Myocyte (in vitro differentiated cells): Measurements from ENCODE around the gene NCAM2. TPM values are rescaled to one million over a fixed set of nuclear protein-coding genes. Genes with fewer than 3 reads are reported as not detected.

ENCODE experiments used
- DNase-seq: peaks from one replicate; pipeline ENCODE4 v3.0.0-alpha.2; 2012; ENCODE audit warnings: low read depth
- total RNA-seq: library from RNA; depleted of rRNA; stranded (reverse); fragments of >200 nt; gene quantifications from 2 replicates; pipeline ENCODE4 v1.2.3, GENCODE V29; 2014

Gene NCAM2
- total RNA-seq, 1 donor from 2014 or later, result 0.53 TPM

DNA sequence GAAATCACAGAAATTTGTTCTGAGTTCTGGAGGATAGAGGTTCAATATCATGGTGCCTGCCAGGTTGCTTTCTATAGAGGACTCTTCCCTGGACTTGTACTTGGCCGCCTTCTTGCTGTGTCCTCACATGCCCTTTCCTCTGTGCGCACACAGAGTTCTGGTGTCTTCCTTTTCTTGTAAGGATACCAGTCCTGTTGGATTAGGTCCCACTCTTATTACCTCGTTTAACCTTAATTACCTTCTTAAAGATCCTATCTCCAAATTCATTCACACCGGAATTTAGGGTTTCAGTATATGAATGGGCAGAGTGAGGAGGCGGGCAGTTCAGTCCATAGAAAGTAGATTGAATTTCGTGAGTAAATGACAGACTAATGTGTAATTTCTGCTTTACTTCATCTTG lies 413.9 kb downstream of the NCAM2 start:
- DNase-seq, result no peak

DNA sequence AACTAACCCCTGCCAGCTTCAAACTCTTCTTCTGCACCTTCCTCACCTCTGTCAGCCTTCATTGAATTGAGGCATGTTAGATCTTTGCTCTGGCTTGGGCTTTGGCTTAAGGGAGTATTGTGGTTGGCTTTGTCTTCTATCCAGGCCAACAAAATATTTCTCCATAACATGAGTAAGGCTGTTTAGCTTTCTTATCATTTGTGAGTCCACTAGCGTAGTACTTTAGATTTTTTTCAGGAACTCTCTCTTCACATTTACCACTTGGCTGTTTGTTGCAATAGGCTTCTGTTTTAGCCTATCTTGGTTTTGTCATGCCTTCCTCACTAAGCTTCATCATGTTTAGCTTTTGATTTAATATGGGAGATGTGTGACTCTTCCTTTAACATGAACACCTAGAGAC lies 417.5 kb downstream of the NCAM2 start:
- no peak for DNase-seq

DNA sequence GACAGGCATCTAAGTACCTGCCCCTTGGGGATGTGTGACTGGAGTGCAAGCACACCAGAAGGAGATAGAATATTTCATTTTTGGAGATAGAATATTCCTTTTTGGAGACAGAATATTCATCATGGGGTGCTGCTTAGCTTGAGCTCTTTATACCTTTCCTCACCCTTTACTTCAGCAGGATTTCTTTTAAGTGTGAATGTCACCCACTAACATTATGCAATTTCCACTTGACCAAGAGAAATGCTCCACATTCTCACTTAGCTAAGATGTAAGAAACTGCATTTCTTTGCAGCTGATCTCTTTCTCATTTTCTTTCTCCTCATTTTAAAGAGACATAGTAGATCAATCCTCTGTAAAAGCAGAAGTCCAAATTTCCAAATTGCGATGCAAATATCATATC lies 436.7 kb downstream of the NCAM2 start:
- DNase-seq, result no peak

DNA sequence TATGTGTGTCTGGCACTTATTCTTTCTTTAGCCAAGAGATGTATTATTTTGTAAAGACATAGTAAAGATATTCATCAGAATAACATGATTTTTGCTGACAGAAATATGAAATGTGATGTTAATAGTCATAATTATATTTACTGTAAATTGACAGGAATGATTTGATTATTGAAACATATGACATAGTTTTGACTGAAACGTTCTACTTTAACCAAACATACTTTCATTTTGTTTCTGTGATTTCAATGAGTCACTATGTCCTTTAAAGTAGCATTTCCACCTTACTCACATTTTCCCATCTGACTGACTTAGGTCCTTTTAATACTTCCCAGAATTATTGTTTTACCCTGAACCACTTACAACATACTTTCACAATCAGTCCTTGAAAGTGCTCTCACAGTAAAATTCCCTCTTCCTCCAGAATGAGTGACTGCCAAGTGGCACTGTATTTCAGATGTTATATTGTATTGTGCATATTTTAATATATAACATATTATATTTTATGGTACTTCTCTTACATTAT lies 437.9 kb downstream of the NCAM2 start:
- peak; percentile 1 for DNase-seq

DNA sequence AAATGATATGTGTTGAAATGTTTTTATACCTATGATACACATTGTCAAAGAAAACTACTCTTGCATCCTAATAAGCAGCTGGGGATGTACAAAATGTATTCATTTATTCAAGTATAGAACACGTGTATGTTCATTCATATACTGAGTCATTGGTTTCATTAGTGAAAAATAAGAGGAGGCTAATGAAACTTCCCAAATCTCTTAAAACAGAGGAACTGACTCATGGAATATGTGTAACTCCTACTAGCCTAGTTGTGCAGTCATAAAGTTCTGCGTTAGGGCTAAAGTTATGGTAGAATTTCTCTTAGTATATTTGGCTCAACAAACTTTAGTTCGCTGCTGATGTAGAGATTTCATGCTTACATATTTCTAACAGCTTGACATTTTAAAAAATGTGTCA lies 441.6 kb downstream of the NCAM2 start:
- no peak for DNase-seq

DNA sequence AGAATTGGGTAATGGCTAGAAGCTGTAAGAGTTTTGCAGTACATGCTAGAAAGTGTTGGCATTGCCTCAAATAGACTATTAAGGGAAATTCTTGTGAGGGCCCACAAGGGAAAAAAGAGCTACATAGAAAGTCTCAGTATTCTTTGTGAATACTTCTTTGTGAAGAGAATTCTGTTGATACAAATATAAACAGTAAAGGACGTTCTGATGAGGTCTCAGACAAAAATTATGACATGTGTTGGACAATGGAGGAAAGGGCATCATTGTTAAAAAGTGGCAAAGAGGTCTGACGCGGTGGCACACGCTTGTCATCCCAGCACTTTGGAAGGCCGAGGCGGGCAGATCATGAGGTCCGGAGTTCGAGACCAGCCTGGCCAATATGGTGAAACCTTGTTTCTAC lies 458.9 kb downstream of the NCAM2 start:
- DNase-seq, result no peak

DNA sequence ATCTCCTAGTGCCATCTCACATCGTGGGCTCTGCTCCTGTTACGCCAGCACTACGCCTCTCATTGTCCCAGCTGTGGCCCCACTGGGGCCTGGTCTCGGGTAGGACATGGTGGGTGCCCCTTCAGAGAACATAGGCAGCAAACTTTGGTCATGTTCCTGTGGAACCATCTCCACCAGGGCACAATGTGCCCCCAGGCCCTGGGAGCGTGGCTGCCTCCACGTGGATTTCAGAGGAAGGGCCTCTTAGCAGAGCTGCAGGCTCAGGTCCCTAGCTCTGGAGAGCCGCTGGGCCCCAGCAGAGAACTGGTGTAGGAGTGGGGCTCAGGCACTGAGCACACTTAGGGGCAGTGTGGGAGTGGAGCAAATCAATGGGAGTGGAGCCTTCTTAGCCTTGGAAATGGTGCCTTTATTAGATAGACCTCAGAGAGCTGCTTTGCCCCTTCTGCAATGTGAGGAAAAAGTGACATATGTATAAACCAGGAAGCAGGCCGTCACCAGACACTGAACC lies 460.0 kb downstream of the NCAM2 start:
- DNase-seq, result no peak

DNA sequence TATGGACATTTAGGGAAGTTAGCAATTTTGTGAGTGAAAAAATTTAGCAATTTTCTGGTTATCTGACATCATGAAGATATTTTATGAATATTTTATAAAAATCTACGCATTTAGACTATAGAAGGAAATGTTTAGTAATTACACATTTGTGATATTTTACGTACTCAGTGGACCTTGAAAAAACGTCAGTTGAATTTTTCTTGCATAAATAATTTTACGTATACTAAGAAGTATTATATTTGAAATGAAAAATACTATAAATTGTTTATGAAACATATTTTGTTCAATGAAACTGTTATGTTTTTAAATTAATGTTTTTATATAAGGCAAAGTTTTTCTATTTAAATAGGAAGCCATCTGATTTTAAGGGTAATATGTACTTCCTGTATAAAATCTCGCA lies 462.8 kb downstream of the NCAM2 start:
- no peak for DNase-seq

DNA sequence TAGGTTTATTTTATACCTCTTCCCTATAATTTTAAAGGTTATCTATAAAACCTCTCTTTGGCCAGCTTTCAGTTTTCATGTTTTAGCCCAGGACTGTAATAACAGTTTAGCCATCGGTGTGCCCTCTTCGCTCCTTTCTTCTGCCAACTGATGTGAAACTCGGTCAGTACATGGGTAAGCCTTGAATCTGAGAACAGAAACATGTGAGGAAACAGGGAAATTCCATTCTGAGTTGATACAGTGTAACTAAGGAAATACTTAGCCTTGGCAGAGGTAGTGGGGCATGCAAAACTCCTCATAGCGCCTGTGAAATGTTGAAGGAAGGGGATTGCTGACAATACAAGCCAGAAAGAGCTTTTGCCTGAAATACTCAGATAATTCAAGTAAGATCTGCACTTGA lies 465.2 kb downstream of the NCAM2 start:
- no peak for DNase-seq

DNA sequence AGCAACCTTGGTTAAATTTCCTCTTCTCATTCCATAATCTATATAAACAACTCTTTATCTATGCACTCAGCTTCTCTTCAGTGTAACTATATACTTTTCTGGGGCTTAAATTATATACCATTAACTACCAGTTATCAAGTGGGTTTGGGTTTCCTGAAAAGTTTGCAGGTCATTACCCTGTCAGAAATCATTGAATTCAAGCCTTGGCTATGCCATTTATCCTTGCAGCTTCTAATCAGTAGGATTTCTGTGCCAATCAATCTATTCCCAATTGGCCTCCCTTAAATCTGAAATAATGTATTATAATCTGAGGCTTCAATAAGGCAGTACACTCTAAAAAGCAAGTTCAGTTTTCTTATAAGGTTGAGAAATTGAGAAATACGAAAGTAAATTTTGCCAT lies 466.5 kb downstream of the NCAM2 start:
- DNase-seq, result no peak

DNA sequence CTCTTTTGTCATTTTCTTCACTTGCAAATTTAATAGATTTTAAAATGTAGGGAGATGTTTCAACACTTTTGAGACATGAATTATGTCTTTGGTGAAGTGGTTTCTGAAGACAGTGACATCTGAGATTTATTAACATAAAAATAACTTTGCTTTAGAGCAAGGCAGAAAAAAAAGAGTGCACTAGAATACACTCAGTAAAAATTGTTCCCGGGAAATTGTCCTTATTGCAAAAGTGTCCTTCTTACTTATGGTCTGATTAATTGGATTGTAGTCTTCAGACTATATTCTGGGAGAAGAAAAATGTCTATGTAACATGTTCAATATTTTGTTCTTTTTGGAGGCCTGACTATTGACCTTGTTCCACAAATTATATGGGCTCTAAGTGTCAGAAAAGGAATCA lies 468.5 kb downstream of the NCAM2 start:
- DNase-seq, result no peak

DNA sequence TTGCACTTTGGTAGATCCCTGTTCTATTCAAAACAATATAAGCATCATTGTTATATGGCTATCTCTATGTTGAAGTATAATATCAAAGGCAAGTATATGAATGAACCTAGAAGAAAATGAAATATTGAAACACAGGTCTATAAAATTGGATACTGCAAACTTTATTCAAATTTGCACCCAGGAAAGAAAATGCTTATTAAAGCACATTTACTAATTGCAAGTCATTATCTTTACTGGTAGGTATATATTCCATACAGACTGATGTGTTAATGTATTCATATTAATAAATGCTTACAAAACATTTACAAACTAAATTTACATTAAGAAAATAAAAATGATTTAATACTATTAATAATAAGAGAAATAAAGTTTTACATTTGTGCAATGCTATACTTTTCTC lies 469.8 kb downstream of the NCAM2 start:
- DNase-seq, result no peak

DNA sequence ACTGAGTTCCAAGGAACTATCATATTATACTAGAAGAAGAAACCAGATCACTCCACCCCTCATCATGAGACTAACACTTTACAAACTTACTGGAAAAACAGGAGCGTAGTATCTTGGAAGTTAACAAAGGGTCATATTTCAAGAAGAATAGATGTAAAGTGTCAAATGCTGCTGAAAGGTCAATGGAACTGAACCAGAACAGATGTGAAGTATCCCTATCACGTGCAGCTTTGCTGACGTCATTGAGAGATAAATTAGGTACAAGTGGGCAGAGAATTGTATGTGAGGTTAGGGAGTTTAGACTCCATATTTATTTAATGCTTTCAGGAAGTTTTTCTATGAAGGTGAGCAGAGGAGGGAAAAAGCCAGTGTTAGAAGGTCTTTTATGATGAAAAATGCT lies 483.0 kb downstream of the NCAM2 start:
- DNase-seq, result no peak

DNA sequence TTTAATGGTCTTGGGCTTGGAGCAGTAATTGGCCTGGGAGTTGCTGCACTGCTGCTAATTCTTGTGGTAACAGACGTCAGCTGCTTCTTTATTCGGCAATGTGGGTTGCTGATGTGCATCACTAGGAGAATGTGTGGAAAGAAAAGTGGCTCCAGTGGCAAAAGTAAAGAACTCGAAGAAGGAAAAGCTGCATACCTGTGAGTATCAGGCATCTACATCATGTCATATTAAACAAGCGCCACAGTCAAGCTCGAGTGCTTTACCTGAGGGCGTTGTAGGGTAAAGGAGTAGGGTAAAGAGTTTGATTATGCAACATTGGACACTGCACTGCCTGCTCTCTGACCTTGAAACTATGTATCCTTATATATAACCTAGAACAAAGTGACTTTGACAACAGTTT lies 510.6 kb downstream of the NCAM2 start:
- DNase-seq, result peak; percentile 58

DNA sequence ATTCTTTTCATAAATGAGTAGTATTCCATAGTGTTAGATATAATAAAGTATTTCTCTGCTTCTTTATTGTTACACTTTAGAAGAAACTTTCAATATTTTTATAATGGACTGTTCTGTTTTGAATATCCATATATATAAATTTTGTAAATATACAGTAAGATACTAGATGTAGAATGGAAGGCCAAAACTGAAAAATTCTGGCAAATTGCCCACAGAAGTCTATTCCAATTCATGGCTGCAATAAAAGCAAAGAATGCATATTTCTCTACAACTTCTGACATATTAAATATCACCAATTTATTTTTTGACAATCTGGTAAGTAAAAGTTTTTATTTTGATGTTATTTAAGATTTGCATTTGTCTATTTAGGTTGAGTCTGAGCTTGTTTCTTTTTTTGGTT lies 532.5 kb downstream of the NCAM2 start:
- no peak for DNase-seq

DNA sequence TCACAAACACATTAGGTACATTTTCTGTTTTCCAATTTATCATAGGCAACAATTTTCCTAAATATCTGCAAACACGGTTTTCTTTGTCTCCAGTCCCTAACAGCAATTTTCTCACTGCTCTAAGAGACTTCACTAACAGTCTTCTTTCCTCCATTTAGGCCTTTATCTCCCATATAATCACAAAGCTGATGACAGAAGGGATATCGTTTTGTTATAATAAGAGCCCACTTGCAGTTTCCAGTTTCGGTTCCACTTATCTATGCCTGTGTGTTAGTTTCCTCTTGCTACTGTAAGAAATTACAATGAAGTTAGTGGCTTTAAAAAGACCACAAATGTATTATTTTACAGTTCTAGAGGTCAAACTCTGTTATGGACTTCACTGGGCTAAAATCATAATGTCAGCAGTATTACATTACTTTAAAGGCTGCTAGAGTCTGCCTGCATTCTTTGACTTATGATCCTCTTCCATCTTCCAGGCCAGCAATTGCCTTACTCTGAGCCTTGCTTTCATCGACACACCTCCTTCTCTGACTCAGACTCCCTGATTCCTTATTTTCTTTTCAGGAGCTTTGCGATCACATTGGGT lies 549.3 kb downstream of the NCAM2 start:
- DNase-seq, result peak; percentile 34

DNA sequence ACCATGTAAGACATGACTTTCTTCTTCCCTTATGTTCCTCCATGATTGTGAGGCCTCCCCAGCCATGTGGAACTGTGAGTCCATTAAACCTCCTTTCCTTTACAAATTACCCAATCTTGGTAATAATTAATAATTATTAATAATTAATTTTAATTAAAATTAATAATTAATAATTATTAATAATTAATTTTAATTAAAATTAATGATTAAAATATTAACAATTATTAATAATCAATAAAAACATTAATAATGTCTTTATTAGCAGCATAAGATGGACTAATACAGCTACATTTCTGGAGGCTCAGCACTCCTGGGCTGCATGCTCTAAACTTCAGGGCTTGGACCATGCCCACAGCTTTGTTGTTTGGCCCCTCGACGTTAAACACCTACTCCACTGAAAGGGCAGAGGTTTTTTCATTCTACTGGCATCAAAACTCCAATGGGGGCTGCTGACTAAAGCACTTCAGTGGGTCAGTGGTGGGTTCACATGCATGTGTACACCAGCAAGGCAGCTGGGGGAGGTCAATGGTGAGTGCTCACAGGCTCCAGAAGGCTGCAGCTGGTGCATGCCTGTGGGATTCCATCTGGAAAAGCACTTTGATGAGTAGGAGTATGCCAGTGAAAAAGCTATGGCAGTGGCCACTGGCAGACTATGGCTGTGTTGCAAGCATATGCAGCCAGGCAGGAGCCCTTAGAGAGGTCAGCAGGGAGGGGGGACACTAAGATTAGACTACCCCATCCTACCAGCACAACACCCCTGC lies 561.3 kb downstream of the NCAM2 start:
- peak; percentile 57 for DNase-seq
